WTC11 (cell line): ENCODE measurements around the gene VEGFD. TPM values are rescaled to one million over a fixed set of nuclear protein-coding genes. Genes with fewer than 3 reads are reported as not detected.

Experiments used
- ATAC-seq: fragments of 200-7000 bp; cut with Tn5 transposase; 2 replicates; pipeline ENCODE4 v1.10.0; 2021; ENCODE audit warnings: mild to moderate bottlenecking, moderate library complexity
- CTCF ChIA-PET: fragments of 300-600 bp; sonication (Branson Sonifier 250); formaldehyde crosslinking; loops from one replicate; lab custom pipeline; 2021; ENCODE audit warnings: antibody characterized with exemption; lab: Charles Lee
- POLR2A ChIA-PET: fragments of 350-600 bp; sonication (Branson Sonifier 250); formaldehyde crosslinking; loops from one replicate; lab custom pipeline; 2021; ENCODE audit warnings: antibody characterized with exemption; lab: Charles Lee
- DNase-seq: peaks from one replicate; pipeline ENCODE4 v3.0.0; 2021; ENCODE audit warnings: low spot score
- H3K27ac Mint-ChIP-seq: 2 replicates; pipeline ENCODE4 v1.8.0; 2021; ENCODE audit warnings: mixed read lengths
- H3K27me3 Mint-ChIP-seq: 2 replicates; pipeline ENCODE4 v1.8.0; 2021; ENCODE audit warnings: low read depth, mild to moderate bottlenecking, moderate library complexity, mixed read lengths
- H3K36me3 Mint-ChIP-seq: 2 replicates; pipeline ENCODE4 v1.8.0; 2021; ENCODE audit warnings: mixed read lengths
- H3K4me1 Mint-ChIP-seq: 2 replicates; pipeline ENCODE4 v1.8.0; 2022; ENCODE audit warnings: mixed read lengths
- H3K4me3 Mint-ChIP-seq: 2 replicates; pipeline ENCODE4 v1.8.0; 2021; ENCODE audit warnings: mild to moderate bottlenecking, moderate library complexity, mixed read lengths
- H3K9me3 Mint-ChIP-seq: 2 replicates; pipeline ENCODE4 v1.8.0; 2021; ENCODE audit warnings: mixed read lengths
- CREM ChIP-seq: sonication (generic); formaldehyde crosslinking; IDR thresholded peaks from 2 replicates; pipeline ENCODE4 v1.8.1; 2022; ENCODE audit warnings: mild to moderate bottlenecking, missing genetic modification reagents, moderate library complexity
- ESRRA ChIP-seq: sonication (generic); formaldehyde crosslinking; IDR thresholded peaks from 2 replicates; pipeline ENCODE4 v1.8.1; 2022; ENCODE audit warnings: mild to moderate bottlenecking, missing genetic modification reagents, borderline replicate concordance
- GRHL2 ChIP-seq: fragments of 250-450 bp; sonication (Bioruptor Pico); IDR thresholded peaks from 2 replicates; pipeline ENCODE4 v1.8.0; 2022; ENCODE audit warnings: mild to moderate bottlenecking, moderate library complexity; ENCODE audit not compliant: insufficient replicate concordance, severe bottlenecking
- JUN ChIP-seq: sonication (generic); formaldehyde crosslinking; IDR thresholded peaks from 2 replicates; pipeline ENCODE4 v1.8.0; 2023; ENCODE audit warnings: mild to moderate bottlenecking, missing genetic modification reagents
- NFATC4 ChIP-seq: fragments of 250-450 bp; sonication (Bioruptor Pico); IDR thresholded peaks from 2 replicates; pipeline ENCODE4 v1.9.0; 2021; ENCODE audit warnings: mild to moderate bottlenecking
- NR3C1 ChIP-seq: sonication (generic); formaldehyde crosslinking; conservative IDR thresholded peaks from 2 replicates; pipeline ENCODE4 v1.8.1; 2023; ENCODE audit warnings: low read depth, mild to moderate bottlenecking, missing genetic modification reagents
- OVOL2 ChIP-seq: fragments of 250-450 bp; sonication (Bioruptor Pico); IDR thresholded peaks from 2 replicates; pipeline ENCODE4 v1.9.0; 2021; ENCODE audit warnings: mild to moderate bottlenecking, borderline replicate concordance
- RELA ChIP-seq: sonication (generic); formaldehyde crosslinking; IDR thresholded peaks from 2 replicates; pipeline ENCODE4 v1.8.1; 2022; ENCODE audit warnings: missing genetic modification reagents, mild to moderate bottlenecking, borderline replicate concordance
- TEAD4 ChIP-seq: sonication (generic); formaldehyde crosslinking; IDR thresholded peaks from 2 replicates; pipeline ENCODE4 v1.8.0; 2022; ENCODE audit warnings: mild to moderate bottlenecking, missing genetic modification reagents
- ZNF232 ChIP-seq: sonication (generic); formaldehyde crosslinking; IDR thresholded peaks from 2 replicates; pipeline ENCODE4 v1.8.0; 2022; ENCODE audit warnings: mild to moderate bottlenecking, missing genetic modification reagents
- ZNF263 ChIP-seq: sonication (generic); formaldehyde crosslinking; IDR thresholded peaks from 2 replicates; pipeline ENCODE4 v1.8.1; 2022; ENCODE audit warnings: low read depth, mild to moderate bottlenecking, moderate library complexity, missing genetic modification reagents
- ZNF423 ChIP-seq: fragments of 250-450 bp; sonication (Bioruptor Pico); IDR thresholded peaks from 2 replicates; pipeline ENCODE4 v2.1.2; 2022; ENCODE audit warnings: mild to moderate bottlenecking, moderate library complexity
- total RNA-seq: library from RNA; stranded (reverse); gene quantifications from 3 replicates; pipeline ENCODE4 v1.2.3, GENCODE V29; 2021
- TF ChIP-seq, protein P1 (sequence below): sonication (generic); formaldehyde crosslinking; IDR thresholded peaks from 2 replicates; pipeline ENCODE4 v1.8.1; 2023; ENCODE audit warnings: mild to moderate bottlenecking, missing genetic modification reagents, moderate library complexity
- TF ChIP-seq, protein P2 (sequence below): sonication (generic); formaldehyde crosslinking; IDR thresholded peaks from 2 replicates; pipeline ENCODE4 v1.8.1; 2023; ENCODE audit warnings: mild to moderate bottlenecking, missing genetic modification reagents
- TF ChIP-seq, protein P3 (sequence below): sonication (generic); formaldehyde crosslinking; IDR thresholded peaks from 2 replicates; pipeline ENCODE4 v1.8.0; 2023; ENCODE audit warnings: missing genetic modification reagents
- TF ChIP-seq, protein P4 (sequence below): fragments of 250-450 bp; sonication (Bioruptor Pico); IDR thresholded peaks from 2 replicates; pipeline ENCODE4 v1.8.0; 2021; ENCODE audit warnings: mild to moderate bottlenecking
- TF ChIP-seq, protein P5 (sequence below): sonication (generic); formaldehyde crosslinking; conservative IDR thresholded peaks from 2 replicates; pipeline ENCODE4 v1.8.1; 2023; ENCODE audit warnings: mild to moderate bottlenecking, low read depth, missing genetic modification reagents, moderate library complexity
- TF ChIP-seq, protein P6 (sequence below): sonication (generic); formaldehyde crosslinking; IDR thresholded peaks from 2 replicates; pipeline ENCODE4 v1.8.1; 2022; ENCODE audit warnings: low read depth, mild to moderate bottlenecking, moderate library complexity, missing genetic modification reagents, borderline replicate concordance
- TF ChIP-seq, protein P7 (sequence below): fragments of 250-450 bp; sonication (Bioruptor Pico); conservative IDR thresholded peaks from 2 replicates; pipeline ENCODE4 v1.9.0; 2021; ENCODE audit warnings: mild to moderate bottlenecking

VEGFD gene
- total RNA-seq, 1 experiment from 2014 or later: not detected

DNA sequence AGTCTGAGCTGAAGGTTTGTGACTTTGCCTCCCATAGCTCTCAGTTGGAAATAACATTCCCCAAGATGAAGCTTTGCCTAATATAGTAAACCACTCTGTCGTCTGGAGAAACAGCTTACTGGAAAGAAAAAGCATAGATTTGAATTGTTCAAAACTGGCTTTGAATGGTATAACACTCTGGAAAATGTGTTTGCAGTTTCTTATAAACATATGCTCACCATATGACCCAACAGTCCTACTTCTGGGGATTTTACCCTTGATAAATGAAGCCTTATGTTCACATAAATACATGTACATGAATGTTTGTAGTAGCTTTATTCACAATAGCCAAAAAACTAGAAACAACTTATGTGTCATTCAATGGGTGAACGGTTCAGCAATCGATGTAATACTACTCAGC, 10.2 kb downstream of the VEGFD start:
- H3K27ac Mint-ChIP-seq: no peak overlapping the region
- POLR2A ChIA-PET: no interaction called here
- H3K4me1 Mint-ChIP-seq: peaks cover 22% of the 10 kb centered on the region
- H3K27me3 Mint-ChIP-seq: peaks cover 3% of the 10 kb centered on the region; the same call in 1 of the 2 replicates
- H3K4me3 Mint-ChIP-seq: no peak overlapping the region
- CTCF ChIA-PET: interaction anchor here (1.9 kb wide), 1 partner anchor 23 kb away, joined by 6 read pairs; no protein-coding TSS in a partner anchor
- no peak for DNase-seq
- ATAC-seq: no peak
- TF ChIP-seq, protein P1, sequence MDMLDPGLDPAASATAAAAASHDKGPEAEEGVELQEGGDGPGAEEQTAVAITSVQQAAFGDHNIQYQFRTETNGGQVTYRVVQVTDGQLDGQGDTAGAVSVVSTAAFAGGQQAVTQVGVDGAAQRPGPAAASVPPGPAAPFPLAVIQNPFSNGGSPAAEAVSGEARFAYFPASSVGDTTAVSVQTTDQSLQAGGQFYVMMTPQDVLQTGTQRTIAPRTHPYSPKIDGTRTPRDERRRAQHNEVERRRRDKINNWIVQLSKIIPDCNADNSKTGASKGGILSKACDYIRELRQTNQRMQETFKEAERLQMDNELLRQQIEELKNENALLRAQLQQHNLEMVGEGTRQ (CRISPR knock-in tag): no peak
- TF ChIP-seq NR3C1 (no peak), NFATC4 (CRISPR knock-in tag) (no peak), GRHL2 (CRISPR knock-in tag) (no peak), RELA (CRISPR knock-in tag) (no peak), ZNF232 (CRISPR knock-in tag) (no peak), ZNF263 (CRISPR knock-in tag) (no peak)
- TF ChIP-seq, protein P2, sequence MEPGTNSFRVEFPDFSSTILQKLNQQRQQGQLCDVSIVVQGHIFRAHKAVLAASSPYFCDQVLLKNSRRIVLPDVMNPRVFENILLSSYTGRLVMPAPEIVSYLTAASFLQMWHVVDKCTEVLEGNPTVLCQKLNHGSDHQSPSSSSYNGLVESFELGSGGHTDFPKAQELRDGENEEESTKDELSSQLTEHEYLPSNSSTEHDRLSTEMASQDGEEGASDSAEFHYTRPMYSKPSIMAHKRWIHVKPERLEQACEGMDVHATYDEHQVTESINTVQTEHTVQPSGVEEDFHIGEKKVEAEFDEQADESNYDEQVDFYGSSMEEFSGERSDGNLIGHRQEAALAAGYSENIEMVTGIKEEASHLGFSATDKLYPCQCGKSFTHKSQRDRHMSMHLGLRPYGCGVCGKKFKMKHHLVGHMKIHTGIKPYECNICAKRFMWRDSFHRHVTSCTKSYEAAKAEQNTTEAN (CRISPR knock-in tag): no peak
- TF ChIP-seq, all 79 proteins: peak for 0
- peaks cover 15% of the 10 kb centered on the region for H3K9me3 Mint-ChIP-seq
- peaks cover 3% of the 10 kb centered on the region for H3K36me3 Mint-ChIP-seq

DNA sequence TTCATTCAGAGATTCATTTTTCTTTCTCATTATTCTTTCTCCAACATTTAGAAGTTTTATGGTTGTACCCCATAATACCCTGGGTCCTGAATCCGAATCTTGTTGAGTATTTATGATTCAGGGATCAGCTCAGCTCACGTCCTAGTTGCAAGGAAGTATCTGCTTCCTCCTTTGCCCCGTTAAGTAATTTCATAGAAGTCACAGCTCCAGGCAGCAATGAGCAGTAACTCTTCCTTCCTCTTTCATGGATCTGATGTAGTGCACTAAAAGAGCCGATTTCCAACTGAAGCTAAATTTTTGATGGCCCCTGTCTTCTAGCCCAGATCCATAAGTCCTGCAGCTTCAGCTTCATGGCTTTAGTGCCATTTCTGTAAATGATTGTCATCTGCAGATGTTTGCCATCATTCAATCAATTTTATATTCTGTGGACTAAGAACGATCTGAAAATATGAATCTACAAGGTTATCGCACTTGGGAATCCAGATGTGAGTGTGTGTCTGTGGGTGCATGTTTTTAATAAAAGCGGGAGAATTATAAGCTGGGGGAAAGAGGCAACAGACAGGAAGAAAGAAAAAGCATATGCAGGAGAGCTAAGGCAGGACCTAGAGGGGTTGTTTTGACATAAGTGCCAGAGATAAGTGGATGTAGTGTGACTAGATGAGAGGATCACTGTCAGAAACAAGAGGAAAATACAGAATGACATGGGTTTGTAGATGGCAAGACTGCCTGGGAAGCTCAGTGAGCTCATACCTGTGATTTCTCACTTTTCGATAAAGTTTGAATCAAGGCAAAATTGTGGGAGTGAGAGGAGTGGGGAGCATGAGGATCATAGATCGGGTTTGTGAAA, 17.5 kb downstream of the VEGFD start:
- Mint-ChIP-seq H3K4me3 (no peak overlapping the region), H3K36me3 (no peaks in the 10 kb centered on the region), H3K4me1 (peaks cover 8% of the 10 kb centered on the region), H3K9me3 (peaks cover 5% of the 10 kb centered on the region), H3K27me3 (no peaks in the 10 kb centered on the region), H3K27ac (no peak overlapping the region)
- no peak for TF ChIP-seq ESRRA (CRISPR knock-in tag)
- TF ChIP-seq TEAD4 (CRISPR knock-in tag): no peak
- no peak for TF ChIP-seq OVOL2
- no peak for TF ChIP-seq ZNF423 (CRISPR knock-in tag)
- TF ChIP-seq, protein P3, sequence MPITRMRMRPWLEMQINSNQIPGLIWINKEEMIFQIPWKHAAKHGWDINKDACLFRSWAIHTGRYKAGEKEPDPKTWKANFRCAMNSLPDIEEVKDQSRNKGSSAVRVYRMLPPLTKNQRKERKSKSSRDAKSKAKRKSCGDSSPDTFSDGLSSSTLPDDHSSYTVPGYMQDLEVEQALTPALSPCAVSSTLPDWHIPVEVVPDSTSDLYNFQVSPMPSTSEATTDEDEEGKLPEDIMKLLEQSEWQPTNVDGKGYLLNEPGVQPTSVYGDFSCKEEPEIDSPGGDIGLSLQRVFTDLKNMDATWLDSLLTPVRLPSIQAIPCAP: no peak
- TF ChIP-seq JUN (CRISPR knock-in tag): no peak
- TF ChIP-seq, protein P4, sequence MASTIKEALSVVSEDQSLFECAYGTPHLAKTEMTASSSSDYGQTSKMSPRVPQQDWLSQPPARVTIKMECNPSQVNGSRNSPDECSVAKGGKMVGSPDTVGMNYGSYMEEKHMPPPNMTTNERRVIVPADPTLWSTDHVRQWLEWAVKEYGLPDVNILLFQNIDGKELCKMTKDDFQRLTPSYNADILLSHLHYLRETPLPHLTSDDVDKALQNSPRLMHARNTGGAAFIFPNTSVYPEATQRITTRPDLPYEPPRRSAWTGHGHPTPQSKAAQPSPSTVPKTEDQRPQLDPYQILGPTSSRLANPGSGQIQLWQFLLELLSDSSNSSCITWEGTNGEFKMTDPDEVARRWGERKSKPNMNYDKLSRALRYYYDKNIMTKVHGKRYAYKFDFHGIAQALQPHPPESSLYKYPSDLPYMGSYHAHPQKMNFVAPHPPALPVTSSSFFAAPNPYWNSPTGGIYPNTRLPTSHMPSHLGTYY (CRISPR knock-in tag): no peak
- TF ChIP-seq, protein P5, sequence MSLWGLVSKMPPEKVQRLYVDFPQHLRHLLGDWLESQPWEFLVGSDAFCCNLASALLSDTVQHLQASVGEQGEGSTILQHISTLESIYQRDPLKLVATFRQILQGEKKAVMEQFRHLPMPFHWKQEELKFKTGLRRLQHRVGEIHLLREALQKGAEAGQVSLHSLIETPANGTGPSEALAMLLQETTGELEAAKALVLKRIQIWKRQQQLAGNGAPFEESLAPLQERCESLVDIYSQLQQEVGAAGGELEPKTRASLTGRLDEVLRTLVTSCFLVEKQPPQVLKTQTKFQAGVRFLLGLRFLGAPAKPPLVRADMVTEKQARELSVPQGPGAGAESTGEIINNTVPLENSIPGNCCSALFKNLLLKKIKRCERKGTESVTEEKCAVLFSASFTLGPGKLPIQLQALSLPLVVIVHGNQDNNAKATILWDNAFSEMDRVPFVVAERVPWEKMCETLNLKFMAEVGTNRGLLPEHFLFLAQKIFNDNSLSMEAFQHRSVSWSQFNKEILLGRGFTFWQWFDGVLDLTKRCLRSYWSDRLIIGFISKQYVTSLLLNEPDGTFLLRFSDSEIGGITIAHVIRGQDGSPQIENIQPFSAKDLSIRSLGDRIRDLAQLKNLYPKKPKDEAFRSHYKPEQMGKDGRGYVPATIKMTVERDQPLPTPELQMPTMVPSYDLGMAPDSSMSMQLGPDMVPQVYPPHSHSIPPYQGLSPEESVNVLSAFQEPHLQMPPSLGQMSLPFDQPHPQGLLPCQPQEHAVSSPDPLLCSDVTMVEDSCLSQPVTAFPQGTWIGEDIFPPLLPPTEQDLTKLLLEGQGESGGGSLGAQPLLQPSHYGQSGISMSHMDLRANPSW: no peak
- TF ChIP-seq, protein P6, sequence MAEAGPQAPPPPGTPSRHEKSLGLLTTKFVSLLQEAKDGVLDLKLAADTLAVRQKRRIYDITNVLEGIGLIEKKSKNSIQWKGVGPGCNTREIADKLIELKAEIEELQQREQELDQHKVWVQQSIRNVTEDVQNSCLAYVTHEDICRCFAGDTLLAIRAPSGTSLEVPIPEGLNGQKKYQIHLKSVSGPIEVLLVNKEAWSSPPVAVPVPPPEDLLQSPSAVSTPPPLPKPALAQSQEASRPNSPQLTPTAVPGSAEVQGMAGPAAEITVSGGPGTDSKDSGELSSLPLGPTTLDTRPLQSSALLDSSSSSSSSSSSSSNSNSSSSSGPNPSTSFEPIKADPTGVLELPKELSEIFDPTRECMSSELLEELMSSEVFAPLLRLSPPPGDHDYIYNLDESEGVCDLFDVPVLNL (CRISPR knock-in tag): no peak
- TF ChIP-seq, protein P7, sequence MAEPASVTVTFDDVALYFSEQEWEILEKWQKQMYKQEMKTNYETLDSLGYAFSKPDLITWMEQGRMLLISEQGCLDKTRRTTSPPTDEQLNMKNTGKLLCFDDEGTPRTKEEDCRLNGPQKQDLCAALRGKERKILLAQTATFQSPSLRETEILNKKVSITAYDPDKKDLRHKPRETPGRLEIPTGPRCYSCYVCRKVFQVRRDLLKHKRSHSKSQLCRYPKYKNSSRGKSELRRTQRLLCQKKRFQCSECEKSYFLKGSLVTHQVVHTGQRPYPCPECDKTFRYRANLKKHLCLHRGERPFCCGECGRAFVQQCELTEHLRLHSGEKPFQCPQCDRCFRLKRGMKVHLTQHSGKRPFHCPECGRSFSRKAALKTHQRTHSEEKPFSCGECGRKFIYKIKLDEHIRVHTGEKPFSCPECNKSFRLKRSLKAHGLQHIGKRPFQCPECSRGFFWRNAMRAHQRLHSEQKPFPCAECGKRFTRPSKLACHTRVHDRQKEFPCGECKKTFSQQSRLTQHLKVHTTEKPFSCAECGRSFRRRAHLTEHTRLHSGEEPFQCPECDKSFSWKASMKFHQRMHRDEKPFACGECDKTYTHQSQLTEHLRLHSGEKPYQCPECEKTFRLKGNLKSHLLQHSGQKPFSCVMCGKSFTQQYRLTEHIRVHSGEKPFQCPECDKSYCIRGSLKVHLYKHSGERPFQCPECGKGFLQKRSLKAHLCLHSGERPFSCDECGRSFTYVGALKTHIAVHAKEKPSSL (CRISPR knock-in tag): no peak
- no peak for TF ChIP-seq CREM (CRISPR knock-in tag)
- no peak for TF ChIP-seq ZNF263 (CRISPR knock-in tag)
- no peak for TF ChIP-seq NR3C1
- ChIA-PET POLR2A (no interaction called here), CTCF (interaction anchor here (1.0 to 1.7 kb wide), 2 partner anchors 16 to 99 kb away, joined by 3 to 4 read pairs; no protein-coding TSS in a partner anchor)
- ATAC-seq (no peak), DNase-seq (no peak)
